Measurements from ENCODE around the gene TOX3. TPM values are rescaled to one million over a fixed set of nuclear protein-coding genes. Genes with fewer than 3 reads are reported as not detected.

The TOX3 gene
- total and polyA plus RNA-seq, 8 donors = 2.8 to 6.0 (median 4.9) TPM

DNA sequence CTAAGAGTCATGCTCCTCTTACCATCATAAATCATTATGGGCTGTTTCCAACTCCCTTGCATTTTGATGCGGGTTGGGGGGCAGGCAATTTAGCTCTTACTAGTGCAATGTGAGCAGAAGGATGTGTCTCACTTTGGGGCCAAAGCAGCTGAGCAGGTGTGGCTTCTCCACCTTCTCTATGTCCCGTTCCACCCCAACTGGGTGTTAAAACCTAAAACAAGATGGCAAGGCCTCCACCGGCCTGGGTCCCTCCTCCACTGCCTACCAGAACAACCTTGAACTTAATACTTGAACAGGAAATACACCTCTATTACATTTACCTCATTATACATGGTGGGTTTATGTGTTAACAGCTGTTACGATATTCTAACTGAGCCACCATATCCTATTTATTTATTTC, 52.8 kb downstream of the TOX3 start:
- H3K27me3 ChIP-seq = no peaks in the 10 kb centered on the region
- ATAC-seq = no peak
- DNase-seq = no peak
- TF ChIP-seq, protein P1, sequence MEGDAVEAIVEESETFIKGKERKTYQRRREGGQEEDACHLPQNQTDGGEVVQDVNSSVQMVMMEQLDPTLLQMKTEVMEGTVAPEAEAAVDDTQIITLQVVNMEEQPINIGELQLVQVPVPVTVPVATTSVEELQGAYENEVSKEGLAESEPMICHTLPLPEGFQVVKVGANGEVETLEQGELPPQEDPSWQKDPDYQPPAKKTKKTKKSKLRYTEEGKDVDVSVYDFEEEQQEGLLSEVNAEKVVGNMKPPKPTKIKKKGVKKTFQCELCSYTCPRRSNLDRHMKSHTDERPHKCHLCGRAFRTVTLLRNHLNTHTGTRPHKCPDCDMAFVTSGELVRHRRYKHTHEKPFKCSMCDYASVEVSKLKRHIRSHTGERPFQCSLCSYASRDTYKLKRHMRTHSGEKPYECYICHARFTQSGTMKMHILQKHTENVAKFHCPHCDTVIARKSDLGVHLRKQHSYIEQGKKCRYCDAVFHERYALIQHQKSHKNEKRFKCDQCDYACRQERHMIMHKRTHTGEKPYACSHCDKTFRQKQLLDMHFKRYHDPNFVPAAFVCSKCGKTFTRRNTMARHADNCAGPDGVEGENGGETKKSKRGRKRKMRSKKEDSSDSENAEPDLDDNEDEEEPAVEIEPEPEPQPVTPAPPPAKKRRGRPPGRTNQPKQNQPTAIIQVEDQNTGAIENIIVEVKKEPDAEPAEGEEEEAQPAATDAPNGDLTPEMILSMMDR (IDR thresholded peaks at IDR 0.05) = no peak
- H3K9me3 ChIP-seq = no peaks in the 10 kb centered on the region
- intact Hi-C loops (cut with DNase I) = no loop called here
- no peak overlapping the region for H3K4me3 ChIP-seq
- H3K36me3 ChIP-seq = no peaks in the 10 kb centered on the region
- H3K4me1 ChIP-seq = no peaks in the 10 kb centered on the region
- H3K27ac ChIP-seq = no peak overlapping the region

DNA sequence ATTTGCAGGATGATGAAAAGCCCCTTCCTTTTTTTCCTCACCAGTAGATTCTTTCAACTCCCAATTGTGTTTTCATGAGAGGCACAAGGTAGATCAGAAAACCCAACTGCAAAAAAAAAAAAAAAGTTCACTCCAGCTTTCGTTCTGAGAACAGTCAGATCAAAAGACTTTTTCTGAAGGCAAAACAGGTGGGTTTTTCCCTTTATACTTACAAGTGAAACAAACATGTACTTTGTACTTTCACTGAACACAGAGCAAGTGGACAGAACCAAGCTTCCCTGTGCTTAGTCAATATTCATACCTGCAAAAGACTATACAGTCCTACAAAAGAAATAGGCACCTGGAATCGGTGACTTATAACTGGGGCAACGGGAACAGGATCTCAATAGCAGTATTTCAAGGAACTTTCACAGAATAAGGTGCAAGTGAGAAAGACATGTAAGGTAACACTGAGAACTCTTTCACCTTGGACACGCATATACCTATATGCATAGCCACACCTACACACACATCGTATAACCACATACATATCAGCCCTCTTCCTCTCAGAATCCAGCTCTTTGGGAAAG, 54.1 kb downstream of the TOX3 start:
- no peak for ATAC-seq

DNA sequence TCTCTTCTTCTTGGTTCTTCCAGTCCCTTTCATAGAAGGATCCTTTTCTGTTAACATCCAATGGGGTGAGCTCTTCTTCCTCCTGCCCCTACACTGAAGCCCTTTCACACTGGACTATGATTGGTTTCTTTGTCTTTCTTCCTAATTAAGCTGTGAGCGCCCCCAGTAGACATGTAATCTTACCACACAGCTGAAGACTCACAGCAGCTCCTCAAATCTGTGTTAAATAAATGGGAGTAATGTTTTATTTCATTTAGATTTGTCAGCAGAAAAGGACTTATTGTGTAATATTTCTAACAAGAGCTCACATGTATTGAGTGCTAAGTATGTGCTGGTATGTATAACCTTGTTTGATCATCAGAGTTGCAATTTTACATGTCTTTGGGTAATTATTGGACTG, 55.7 kb downstream of the TOX3 start:
- H3K27ac ChIP-seq = no peak overlapping the region
- no peaks in the 10 kb centered on the region for H3K36me3 ChIP-seq
- DNase-seq (no peak), ATAC-seq (no peak)
- H3K4me3 ChIP-seq = no peak overlapping the region
- H3K9me3 ChIP-seq = no peaks in the 10 kb centered on the region
- H3K27me3 ChIP-seq = no peaks in the 10 kb centered on the region
- intact Hi-C loops (cut with DNase I) = no loop called here
- TF ChIP-seq, protein P1 (IDR thresholded peaks at IDR 0.05) = no peak
- H3K4me1 ChIP-seq = no peaks in the 10 kb centered on the region

More for the DNA sequence above, 54.1 kb downstream of the TOX3 start:
- H3K4me3 ChIP-seq = no peak overlapping the region
- H3K27me3 ChIP-seq = no peaks in the 10 kb centered on the region
- H3K27ac ChIP-seq = no peak overlapping the region
- no peak for DNase-seq
- no peaks in the 10 kb centered on the region for H3K9me3 ChIP-seq
- intact Hi-C loops (cut with DNase I) = no loop called here
- H3K36me3 ChIP-seq = no peaks in the 10 kb centered on the region
- H3K4me1 ChIP-seq = no peaks in the 10 kb centered on the region
- TF ChIP-seq, protein P1 (IDR thresholded peaks at IDR 0.05) = no peak

DNA sequence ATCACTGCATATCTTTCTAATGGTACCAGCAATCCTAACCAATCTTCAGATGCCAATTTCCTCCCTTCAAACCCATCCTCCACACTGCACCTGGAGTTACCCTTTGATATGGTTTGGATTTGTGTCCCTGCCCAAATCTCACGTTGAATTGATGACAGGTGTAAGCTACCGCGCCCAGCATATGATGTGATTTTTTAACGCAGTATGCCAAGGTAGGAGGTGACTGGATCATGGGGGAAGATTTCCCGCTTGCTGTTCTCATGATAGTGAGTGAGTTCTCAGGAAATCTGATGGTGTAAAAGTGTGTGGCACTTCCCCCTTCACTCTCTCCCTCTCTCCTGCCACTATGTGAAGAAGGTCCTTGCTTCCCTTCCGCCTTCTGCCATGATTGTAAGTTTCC, 57.0 kb downstream of the TOX3 start:
- intact Hi-C loops (cut with DNase I) = no loop called here
- TF ChIP-seq, protein P1 (IDR thresholded peaks at IDR 0.05) = no peak
- no peaks in the 10 kb centered on the region for H3K4me1 ChIP-seq

DNA sequence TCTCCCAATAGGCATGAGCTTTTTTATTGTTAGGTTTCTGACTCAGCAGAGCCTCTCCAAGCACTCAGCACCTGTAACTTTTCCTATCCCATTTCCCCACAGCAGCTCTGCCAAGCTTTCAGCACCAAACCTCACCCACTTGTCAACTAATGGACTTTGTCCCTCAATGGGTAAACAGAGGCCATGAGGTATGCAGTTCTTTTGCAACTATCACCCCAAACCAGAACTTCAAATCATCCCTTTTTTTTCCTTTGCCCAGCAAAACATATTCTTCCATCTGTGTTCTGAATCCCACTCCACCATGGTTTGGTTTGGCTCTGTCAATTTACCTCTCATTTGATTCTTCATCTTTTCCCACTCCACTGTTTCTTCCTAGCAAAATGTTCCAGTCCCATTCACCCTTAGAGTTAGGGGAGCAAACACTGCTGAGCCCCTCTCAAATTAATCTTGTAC, 58.1 kb downstream of the TOX3 start:
- H3K4me3 ChIP-seq = no peak overlapping the region
- no peaks in the 10 kb centered on the region for H3K27me3 ChIP-seq
- H3K4me1 ChIP-seq = no peaks in the 10 kb centered on the region
- H3K36me3 ChIP-seq = no peaks in the 10 kb centered on the region
- peak; percentile 43 for ATAC-seq
- TF ChIP-seq, protein P1 (IDR thresholded peaks at IDR 0.05) = no peak
- intact Hi-C loops (cut with DNase I) = no loop called here
- no peak for DNase-seq
- H3K9me3 ChIP-seq = no peaks in the 10 kb centered on the region
- H3K27ac ChIP-seq = no peak overlapping the region

More for the DNA sequence above, 57.0 kb downstream of the TOX3 start:
- H3K27ac ChIP-seq = no peak overlapping the region
- no peaks in the 10 kb centered on the region for H3K36me3 ChIP-seq
- no peaks in the 10 kb centered on the region for H3K9me3 ChIP-seq
- no peak overlapping the region for H3K4me3 ChIP-seq
- DNase-seq (no peak), ATAC-seq (no peak)
- no peaks in the 10 kb centered on the region for H3K27me3 ChIP-seq
